Nephron progenitor cell (in vitro differentiated cells): Measurements from ENCODE around the gene DSCAM.

Source experiments
- DNase-seq: peaks from one replicate; pipeline ENCODE4 v3.0.0; 2021
- H3K27ac Mint-ChIP-seq: 2 replicates; pipeline ENCODE4 v1.8.0; 2021; ENCODE audit warnings: mild to moderate bottlenecking, moderate library complexity, mixed read lengths
- H3K27me3 Mint-ChIP-seq: 2 replicates; pipeline ENCODE4 v1.8.0; 2021; ENCODE audit warnings: mild to moderate bottlenecking, low read depth, mixed read lengths; ENCODE audit not compliant: poor library complexity
- H3K36me3 Mint-ChIP-seq: 2 replicates; pipeline ENCODE4 v1.8.0; 2021; ENCODE audit warnings: low read depth, mixed read lengths
- H3K4me1 Mint-ChIP-seq: 2 replicates; pipeline ENCODE4 v1.8.0; 2021; ENCODE audit warnings: mixed read lengths
- H3K4me3 Mint-ChIP-seq: 2 replicates; pipeline ENCODE4 v1.8.0; 2021; ENCODE audit warnings: mild to moderate bottlenecking, moderate library complexity, mixed read lengths
- H3K9me3 Mint-ChIP-seq: 2 replicates; pipeline ENCODE4 v1.8.0; 2021; ENCODE audit warnings: mild to moderate bottlenecking, moderate library complexity, mixed read lengths
- CTCF ChIP-seq: fragments of 200-600 bp; sonication (generic); IDR thresholded peaks from 2 replicates; pipeline ENCODE4 v1.5.0; 2021; ENCODE audit warnings: antibody characterized with exemption

Gene DSCAM

GRCh38 chr21:40635391-40635790, 211.6 kb downstream of the DSCAM start:
- Mint-ChIP-seq H3K27me3 (peaks cover 13% of the 10 kb centered on the region), H3K9me3 (no peaks in the 10 kb centered on the region), H3K4me3 (no peak overlapping the region), H3K4me1 (peaks cover 6% of the 10 kb centered on the region), H3K27ac (no peak overlapping the region), H3K36me3 (no peaks in the 10 kb centered on the region)
- no peak for TF ChIP-seq CTCF
- DNase-seq = no peak

- no peak for DNase-seq
- H3K9me3 Mint-ChIP-seq = no peaks in the 10 kb centered on the region
- no peak overlapping the region for H3K4me3 Mint-ChIP-seq
- H3K27me3 Mint-ChIP-seq = peaks cover 9% of the 10 kb centered on the region
- no peaks in the 10 kb centered on the region for H3K36me3 Mint-ChIP-seq
- peaks cover 11% of the 10 kb centered on the region for H3K4me1 Mint-ChIP-seq
- H3K27ac Mint-ChIP-seq = no peak overlapping the region
- TF ChIP-seq CTCF = no peak
Measured at GRCh38 chr21:40634141-40634540, 212.8 kb downstream of the DSCAM start.

DNA sequence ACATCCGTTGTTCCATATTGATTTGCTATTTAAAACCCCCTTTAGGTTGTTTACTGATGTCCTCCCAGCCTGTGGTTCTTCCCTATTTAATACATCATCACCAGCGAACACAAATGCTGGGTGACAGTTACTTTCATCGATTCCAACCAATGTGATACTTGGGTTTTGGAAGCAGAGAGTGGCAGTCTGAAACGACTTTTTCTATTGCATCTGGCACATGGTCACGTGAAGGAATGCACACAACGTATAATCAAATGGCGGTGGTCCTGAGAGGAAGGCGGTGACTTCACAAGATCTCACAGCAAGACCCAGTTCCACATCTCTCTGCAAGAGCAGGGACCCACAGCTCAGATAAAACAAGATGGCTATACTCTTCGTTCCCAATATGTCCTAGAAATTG, 213.9 kb downstream of the DSCAM start:
- Mint-ChIP-seq H3K27me3 (peaks cover 8% of the 10 kb centered on the region), H3K4me3 (no peak overlapping the region), H3K27ac (no peak overlapping the region), H3K9me3 (no peaks in the 10 kb centered on the region), H3K4me1 (peaks cover 11% of the 10 kb centered on the region), H3K36me3 (no peaks in the 10 kb centered on the region)
- no peak for DNase-seq
- TF ChIP-seq CTCF = no peak

DNA sequence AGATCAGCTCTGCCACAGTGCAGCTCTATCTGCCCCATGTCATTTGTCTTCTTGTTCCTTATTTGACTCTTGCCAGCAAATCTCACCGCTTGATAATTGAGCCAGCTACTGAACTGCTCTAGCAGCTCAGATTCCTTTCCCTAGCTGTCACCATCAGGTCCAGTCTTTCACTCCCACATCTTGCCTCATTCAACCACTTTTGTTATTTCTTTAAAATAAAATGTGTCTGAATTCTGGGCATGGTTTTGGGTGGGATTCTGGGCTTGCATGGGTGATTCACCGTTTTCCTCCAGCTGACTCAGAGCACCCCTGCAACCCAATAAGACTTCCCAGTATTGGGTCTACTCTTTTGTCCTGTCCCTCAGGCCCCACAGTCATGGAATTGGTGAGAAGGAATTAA, 215.7 kb downstream of the DSCAM start:
- Mint-ChIP-seq H3K27ac (no peak overlapping the region), H3K4me3 (no peak overlapping the region), H3K36me3 (no peaks in the 10 kb centered on the region), H3K27me3 (peaks cover 4% of the 10 kb centered on the region), H3K9me3 (no peaks in the 10 kb centered on the region), H3K4me1 (peaks cover 11% of the 10 kb centered on the region)
- no peak for TF ChIP-seq CTCF
- no peak for DNase-seq

- Mint-ChIP-seq H3K27me3 (peaks cover 4% of the 10 kb centered on the region), H3K36me3 (no peaks in the 10 kb centered on the region)
Measured at GRCh38 chr21:40625991-40626390, 221.0 kb downstream of the DSCAM start.

More at GRCh38 chr21:40625991-40626390, 221.0 kb downstream of the DSCAM start:
- Mint-ChIP-seq H3K4me1 (peaks cover 5% of the 10 kb centered on the region), H3K27ac (no peak overlapping the region), H3K9me3 (no peaks in the 10 kb centered on the region), H3K4me3 (no peak overlapping the region)
- DNase-seq = no peak
- TF ChIP-seq CTCF = no peak
